Measurements from ENCODE around the gene FBXL4.
A peak's percentile ranks its signal among the peaks of the same experiment; 100 is the strongest.

Gene FBXL4

GRCh38 chr6:98823428-98824161 lies 124.2 kb downstream of the FBXL4 start:
- H2BK12ac ChIP-seq (ENCODE audit: low read length in 2 of 2), result no peak overlapping the region
- H3K18ac ChIP-seq (ENCODE audit: low read depth in 1 of 2, low read length in 2 of 2), result no peak overlapping the region
- no peak overlapping the region for H2BK15ac ChIP-seq (ENCODE audit: low read depth, poor library complexity, severe bottlenecking)
- H3K4me2 ChIP-seq (ENCODE audit: low read length, poor library complexity, severe bottlenecking), result peak overlapping the region; percentile 54
- H3K4me3 ChIP-seq (ENCODE audit: insufficient read depth in 1 of 2, low read depth in 1 of 2, low read length in 2 of 2), result peak overlapping the region in 1 of 2 experiments; percentile 38
- H3K23ac ChIP-seq (ENCODE audit: low read length in 2 of 2), result no peak overlapping the region
- H3K9me3 ChIP-seq (ENCODE audit: control insufficient read depth, low read length), result peaks cover 5% of the 10 kb centered on the region
- H3K9ac ChIP-seq (ENCODE audit: low read length), result no peak overlapping the region
- DNase-seq, result no peak
- H2AFZ ChIP-seq (ENCODE audit: low read depth, low read length), result no peak overlapping the region
- H3K79me1 ChIP-seq (replicated peaks; ENCODE audit: low read length, poor library complexity, severe bottlenecking), result no peaks in the 10 kb centered on the region
- H4K91ac ChIP-seq (ENCODE audit: low read length), result no peak overlapping the region
- no peak overlapping the region for H3K4ac ChIP-seq (ENCODE audit: low read depth in 1 of 2, low read length in 2 of 2)
- H2BK120ac ChIP-seq (ENCODE audit: low read depth, low read length), result no peak overlapping the region
- no peak overlapping the region for H3K14ac ChIP-seq (ENCODE audit: low read length in 2 of 2)
- H3K27ac ChIP-seq (ENCODE audit: low read length, poor library complexity, severe bottlenecking), result no peak overlapping the region
- peaks cover 17% of the 10 kb centered on the region for H3K4me1 ChIP-seq (ENCODE audit: control insufficient read depth, insufficient read depth, low read depth, low read length)
- no peak overlapping the region for H2AK5ac ChIP-seq (ENCODE audit: low read length, severe bottlenecking)
- H2BK5ac ChIP-seq (ENCODE audit: low read depth, low read length, poor library complexity, severe bottlenecking), result no peak overlapping the region
- 10% methylated on average over 7 of the region's 12 CpGs for WGBS
- H3K36me3 ChIP-seq (ENCODE audit: control insufficient read depth in 1 of 2, insufficient read depth in 2 of 2, low read depth in 1 of 2, low read length in 2 of 2), result no peaks in the 10 kb centered on the region
- H3K27me3 ChIP-seq (ENCODE audit: control insufficient read depth in 1 of 2, insufficient read depth in 1 of 2, low read length in 2 of 2), result peaks cover 89 to 93% of the 10 kb centered on the region in 2 experiments
- no peak overlapping the region for H4K8ac ChIP-seq (ENCODE audit: low read length)

GRCh38 chr6:98821756-98822405 lies 125.9 kb downstream of the FBXL4 start:
- Histone ChIP-seq H3K79me1 (replicated peaks; ENCODE audit: low read length, poor library complexity, severe bottlenecking) (no peaks in the 10 kb centered on the region), H4K91ac (ENCODE audit: low read length) (no peak overlapping the region), H3K14ac (ENCODE audit: low read length in 2 of 2) (no peak overlapping the region), H3K4ac (ENCODE audit: low read depth in 1 of 2, low read length in 2 of 2) (no peak overlapping the region), H3K23ac (ENCODE audit: low read length in 2 of 2) (no peak overlapping the region), H2BK12ac (ENCODE audit: low read length in 2 of 2) (no peak overlapping the region), H3K4me3 (ENCODE audit: insufficient read depth in 1 of 2, low read depth in 1 of 2, low read length in 2 of 2) (no peak overlapping the region), H2AK5ac (ENCODE audit: low read length, severe bottlenecking) (no peak overlapping the region), H2BK120ac (ENCODE audit: low read depth, low read length) (no peak overlapping the region), H3K4me1 (ENCODE audit: control insufficient read depth, insufficient read depth, low read depth, low read length) (peaks cover 10% of the 10 kb centered on the region), H3K27me3 (ENCODE audit: control insufficient read depth in 1 of 2, insufficient read depth in 1 of 2, low read length in 2 of 2) (peaks cover 76 to 83% of the 10 kb centered on the region in 2 experiments), H3K18ac (ENCODE audit: low read depth in 1 of 2, low read length in 2 of 2) (no peak overlapping the region), H2BK5ac (ENCODE audit: low read depth, low read length, poor library complexity, severe bottlenecking) (no peak overlapping the region), H4K8ac (ENCODE audit: low read length) (no peak overlapping the region), H2BK15ac (ENCODE audit: low read depth, poor library complexity, severe bottlenecking) (no peak overlapping the region), H2AFZ (ENCODE audit: low read depth, low read length) (no peak overlapping the region), H3K36me3 (ENCODE audit: control insufficient read depth in 1 of 2, insufficient read depth in 2 of 2, low read depth in 1 of 2, low read length in 2 of 2) (no peaks in the 10 kb centered on the region), H3K9me3 (ENCODE audit: control insufficient read depth, low read length) (peaks cover 7% of the 10 kb centered on the region), H3K4me2 (ENCODE audit: low read length, poor library complexity, severe bottlenecking) (no peak overlapping the region), H3K27ac (ENCODE audit: low read length, poor library complexity, severe bottlenecking) (no peak overlapping the region), H3K9ac (ENCODE audit: low read length) (no peak overlapping the region)
- no peak for DNase-seq
- WGBS, result 100% methylated on average over 1 of the region's 2 CpGs
